Measurements from ENCODE around the gene SRSF6. TPM values are rescaled to one million over a fixed set of nuclear protein-coding genes. Genes with fewer than 3 reads are reported as not detected.
"Not testable (repeated sequence)": the region's sequence is repeated elsewhere in the genome, so short reads cannot be mapped to it uniquely, and the experiment has no call there.

Gene SRSF6
- total RNA-seq, 2 experiments from 2014 or later = 92.9 to 96.8 TPM

- DNase-seq = no peak
- no peaks in the 10 kb centered on the region for H3K9me3 Mint-ChIP-seq
- POLR2A ChIA-PET = no interaction called here
- no peaks in the 10 kb centered on the region for H3K27me3 Mint-ChIP-seq
- peaks cover 39% of the 10 kb centered on the region for H3K4me1 Mint-ChIP-seq (ENCODE audit: low read depth)
- no peak overlapping the region for H3K27ac Mint-ChIP-seq
- CTCF ChIA-PET = interaction anchor here (0.6 kb wide), 1 partner anchor 50 kb away, joined by 3 read pairs; no protein-coding TSS in a partner anchor
- H3K36me3 Mint-ChIP-seq = peaks cover 65% of the 10 kb centered on the region
- no peak overlapping the region for H3K4me3 Mint-ChIP-seq
- intact Hi-C loops (cut with micrococcal nuclease) = no loop called here
These were observed 6.6 kb downstream of the SRSF6 start for GRCh38 chr20:43464219-43464790.

- Mint-ChIP-seq H3K27ac (no peak overlapping the region), H3K4me3 (no peak overlapping the region), H3K9me3 (no peaks in the 10 kb centered on the region), H3K36me3 (peaks cover 57% of the 10 kb centered on the region), H3K27me3 (no peaks in the 10 kb centered on the region), H3K4me1 (ENCODE audit: low read depth) (peaks cover 27% of the 10 kb centered on the region)
- CTCF ChIA-PET = interaction anchor here (1.4 kb wide), 1 partner anchor 724 kb away, joined by 3 read pairs; no protein-coding TSS in a partner anchor
- DNase-seq = no peak
- intact Hi-C loops (cut with micrococcal nuclease) = no loop called here
- POLR2A ChIA-PET = no interaction called here
These were observed 7.9 kb downstream of the SRSF6 start for GRCh38 chr20:43465625-43465943.

- peaks cover 12% of the 10 kb centered on the region for H3K4me1 Mint-ChIP-seq (ENCODE audit: low read depth)
- H3K27me3 Mint-ChIP-seq = no peaks in the 10 kb centered on the region
- ChIA-PET POLR2A (no interaction called here), CTCF (no interaction called here)
- H3K4me3 Mint-ChIP-seq = no peak overlapping the region
- no peaks in the 10 kb centered on the region for H3K9me3 Mint-ChIP-seq
- intact Hi-C loops (cut with micrococcal nuclease) = no loop called here
- DNase-seq = no peak
- peaks cover 41% of the 10 kb centered on the region for H3K36me3 Mint-ChIP-seq
- no peak overlapping the region for H3K27ac Mint-ChIP-seq
These were observed 9.9 kb downstream of the SRSF6 start for GRCh38 chr20:43467589-43467988.

GRCh38 chr20:43472671-43473380 lies 15.1 kb downstream of the SRSF6 start:
- Mint-ChIP-seq H3K9me3 (no peaks in the 10 kb centered on the region), H3K27me3 (no peaks in the 10 kb centered on the region), H3K27ac (no peak overlapping the region), H3K4me1 (ENCODE audit: low read depth) (no peaks in the 10 kb centered on the region), H3K36me3 (peaks cover 8% of the 10 kb centered on the region), H3K4me3 (no peak overlapping the region)
- intact Hi-C loops (cut with micrococcal nuclease) = no loop called here
- ChIA-PET CTCF (no interaction called here), POLR2A (no interaction called here)
- DNase-seq = no peak

- intact Hi-C loops (cut with micrococcal nuclease) = no loop called here
- DNase-seq = no peak
These were observed 15.6 kb downstream of the SRSF6 start for GRCh38 chr20:43473381-43473704.

GRCh38 chr20:43477193-43477592 lies 19.5 kb downstream of the SRSF6 start:
- Mint-ChIP-seq H3K36me3 (peaks cover 2% of the 10 kb centered on the region), H3K9me3 (no peaks in the 10 kb centered on the region), H3K4me1 (ENCODE audit: low read depth) (no peaks in the 10 kb centered on the region), H3K4me3 (no peak overlapping the region), H3K27me3 (no peaks in the 10 kb centered on the region), H3K27ac (no peak overlapping the region)
- intact Hi-C loops (cut with micrococcal nuclease) = no loop called here
- ChIA-PET POLR2A (no interaction called here), CTCF (interaction anchor here (1.1 kb wide), 1 partner anchor 13 kb away, joined by 3 read pairs; no protein-coding TSS in a partner anchor)
- DNase-seq = no peak

More at GRCh38 chr20:43473381-43473704, 15.6 kb downstream of the SRSF6 start:
- CTCF ChIA-PET = no interaction called here
- Mint-ChIP-seq H3K36me3 (peaks cover 8% of the 10 kb centered on the region), H3K27me3 (no peaks in the 10 kb centered on the region), H3K27ac (no peak overlapping the region), H3K9me3 (no peaks in the 10 kb centered on the region), H3K4me1 (ENCODE audit: low read depth) (no peaks in the 10 kb centered on the region), H3K4me3 (no peak overlapping the region)
- POLR2A ChIA-PET = no interaction called here

GRCh38 chr20:43477619-43478018 lies 19.9 kb downstream of the SRSF6 start:
- Mint-ChIP-seq H3K9me3 (no peaks in the 10 kb centered on the region), H3K4me3 (no peak overlapping the region)
- POLR2A ChIA-PET = no interaction called here

GRCh38 chr20:43490038-43490437 lies 32.3 kb downstream of the SRSF6 start:
- H3K4me1 Mint-ChIP-seq (ENCODE audit: low read depth) = peaks cover 5% of the 10 kb centered on the region

More at GRCh38 chr20:43477619-43478018, 19.9 kb downstream of the SRSF6 start:
- CTCF ChIA-PET = interaction anchor here (1.1 kb wide), 1 partner anchor 12 kb away, joined by 3 read pairs; no protein-coding TSS in a partner anchor
- no peak for DNase-seq
- intact Hi-C loops (cut with micrococcal nuclease) = no loop called here
- Mint-ChIP-seq H3K4me1 (ENCODE audit: low read depth) (no peaks in the 10 kb centered on the region), H3K36me3 (peaks cover 2% of the 10 kb centered on the region), H3K27me3 (no peaks in the 10 kb centered on the region), H3K27ac (no peak overlapping the region)

GRCh38 chr20:43492101-43492500 lies 34.4 kb downstream of the SRSF6 start:
- Mint-ChIP-seq H3K9me3 (peaks cover 9% of the 10 kb centered on the region), H3K27ac (peak overlapping the region; percentile 23), H3K27me3 (peaks cover 10% of the 10 kb centered on the region), H3K4me3 (no peak overlapping the region), H3K4me1 (ENCODE audit: low read depth) (peaks cover 5% of the 10 kb centered on the region), H3K36me3 (peaks cover 6% of the 10 kb centered on the region)
- ChIA-PET CTCF (no interaction called here), POLR2A (no interaction called here)
- no peak for DNase-seq
- intact Hi-C loops (cut with micrococcal nuclease) = loop anchor here (1.0 kb wide), 1 partner anchor 35 kb away; the partner anchor contains the start of gene SRSF6

More at GRCh38 chr20:43490038-43490437, 32.3 kb downstream of the SRSF6 start:
- Mint-ChIP-seq H3K36me3 (peaks cover 6% of the 10 kb centered on the region), H3K4me3 (no peak overlapping the region), H3K27ac (no peak overlapping the region), H3K9me3 (peaks cover 18% of the 10 kb centered on the region), H3K27me3 (peaks cover 10% of the 10 kb centered on the region)
- POLR2A ChIA-PET = interaction anchor here (1.0 kb wide), 1 partner anchor 33 kb away, joined by 3 read pairs; no protein-coding TSS in a partner anchor
- intact Hi-C loops (cut with micrococcal nuclease) = no loop called here
- CTCF ChIA-PET = interaction anchor here (0.9 to 1.2 kb wide), 2 partner anchors 12 to 48 kb away, joined by 3 read pairs; no protein-coding TSS in a partner anchor
- DNase-seq = no peak

GRCh38 chr20:43495388-43495787 lies 37.7 kb downstream of the SRSF6 start:
- Mint-ChIP-seq H3K27me3 (peaks cover 5% of the 10 kb centered on the region), H3K9me3 (peaks cover 2% of the 10 kb centered on the region), H3K4me3 (no peak overlapping the region), H3K4me1 (ENCODE audit: low read depth) (peaks cover 5% of the 10 kb centered on the region), H3K27ac (no peak overlapping the region), H3K36me3 (peaks cover 2% of the 10 kb centered on the region)
- POLR2A ChIA-PET = no interaction called here
- CTCF ChIA-PET = no interaction called here
- intact Hi-C loops (cut with micrococcal nuclease) = no loop called here
- DNase-seq = no peak

- CTCF ChIA-PET; H3K27ac Mint-ChIP-seq; H3K4me3 Mint-ChIP-seq; H3K4me1 Mint-ChIP-seq (ENCODE audit: low read depth); H3K9me3 Mint-ChIP-seq; POLR2A ChIA-PET; DNase-seq; intact Hi-C loops (cut with micrococcal nuclease); H3K36me3 Mint-ChIP-seq: not testable (repeated sequence)
- peaks cover 19% of the 10 kb centered on the region for H3K27me3 Mint-ChIP-seq
These were observed 44.3 kb downstream of the SRSF6 start for GRCh38 chr20:43502021-43502420.

GRCh38 chr20:43506238-43506637 lies 48.5 kb downstream of the SRSF6 start:
- Mint-ChIP-seq H3K4me1 (ENCODE audit: low read depth) (peaks cover 4% of the 10 kb centered on the region), H3K4me3 (no peak overlapping the region), H3K27me3 (peaks cover 35% of the 10 kb centered on the region), H3K9me3 (no peaks in the 10 kb centered on the region), H3K27ac (no peak overlapping the region), H3K36me3 (no peaks in the 10 kb centered on the region)
- intact Hi-C loops (cut with micrococcal nuclease) = no loop called here
- POLR2A ChIA-PET = no interaction called here
- DNase-seq = no peak
- CTCF ChIA-PET = interaction anchor here (1.6 kb wide), 1 partner anchor 32 kb away, joined by 3 read pairs; no protein-coding TSS in a partner anchor

Data from activated CD4-positive, alpha-beta memory T cell treated with anti-CD3 and anti-CD28 coated beads for 36 hours (primary cell).